ENCODE data around the gene ZBTB4. TPM values are rescaled to one million over a fixed set of nuclear protein-coding genes. Genes with fewer than 3 reads are reported as not detected.

ZBTB4 gene
- total and polyA plus RNA-seq, 9 of the 15 experiments (the other 6 are each of a cell fraction or from before 2014, with no cell fraction given) = 0.92 to 6.9 (median 3.3) TPM

- TF ChIP-seq ZNF592 (IDR thresholded peaks at IDR 0.05) (no peak), PHF20 (IDR thresholded peaks at IDR 0.05; ENCODE audit: partially characterized antibody) (no peak), ZZZ3 (IDR thresholded peaks at IDR 0.05) (no peak), MXD1 (CRISPR knock-in tag; IDR thresholded peaks at IDR 0.05; ENCODE audit: borderline replicate concordance, poor library complexity, severe bottlenecking) (no peak), GATAD2B (IDR thresholded peaks at IDR 0.05; ENCODE audit: borderline replicate concordance) (no peak), ZFP1 (CRISPR knock-in tag; IDR thresholded peaks at IDR 0.05) (no peak), ZNF696 (CRISPR knock-in tag; conservative IDR thresholded peaks at IDR 0.05) (no peak), ZNF77 (CRISPR knock-in tag; IDR thresholded peaks at IDR 0.05) (no peak), THAP12 (CRISPR knock-in tag; IDR thresholded peaks at IDR 0.05) (no peak), PCBP1 (IDR thresholded peaks at IDR 0.05; ENCODE audit: low read depth, low read length, poor library complexity, severe bottlenecking) (no peak), LCOR (CRISPR knock-in tag; IDR thresholded peaks at IDR 0.05) (no peak), CC2D1A (IDR thresholded peaks at IDR 0.05) (0 out of 2 replicates have a peak, but pooled peaks have one; percentile 15), MEF2A (IDR thresholded peaks at IDR 0.05; ENCODE audit: control insufficient read depth, low read depth, low read length) (no peak), SRF (CRISPR knock-in tag; IDR thresholded peaks at IDR 0.05) (no peak)
Measured at GRCh38 chr17:7445619-7445968, 33.8 kb downstream of the ZBTB4 start (continued).
